GM23248 (cell line): ENCODE data around the gene CEP63.

Experiments
- EZH2 ChIP-seq: fragments of 200-600 bp; sonication (generic); IDR thresholded peaks from 2 replicates; pipeline ENCODE4 v1.6.1; 2018; ENCODE audit warnings: antibody characterized with exemption, mild to moderate bottlenecking; ENCODE audit not compliant: insufficient read depth, poor library complexity, severe bottlenecking
- EZH2phosphoT487 ChIP-seq: fragments of 200-600 bp; sonication (generic); IDR thresholded peaks from 2 replicates; pipeline ENCODE4 v1.6.1; 2018; ENCODE audit warnings: antibody characterized with exemption, moderate library complexity, mild to moderate bottlenecking, low read depth; ENCODE audit not compliant: insufficient read depth

DNA sequence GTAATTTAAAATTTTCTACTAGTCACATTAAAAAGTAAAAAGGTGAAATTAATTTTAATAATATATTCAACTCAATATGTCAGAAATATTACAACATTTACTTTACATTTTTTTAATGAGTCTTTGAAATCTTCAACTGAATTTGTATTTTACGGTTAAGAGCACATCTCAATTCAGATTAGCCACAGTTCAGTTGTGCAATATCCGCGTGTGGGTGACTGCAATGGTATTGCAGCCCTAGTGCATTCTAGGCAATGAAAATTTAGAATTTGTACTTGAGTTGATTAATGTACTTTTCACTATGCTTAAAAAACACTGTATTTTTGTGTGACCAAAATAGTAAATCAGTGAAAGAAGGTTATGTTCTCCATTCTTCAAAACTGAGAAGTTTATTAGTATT, 57.3 kb downstream of the CEP63 start:
- TF ChIP-seq EZH2 (no peak), EZH2phosphoT487 (no peak)
